Middle frontal gyrus (tissue), 1 donor: ENCODE measurements around the gene AURKA.
A peak's percentile ranks its signal among the peaks of the same experiment; 100 is the strongest.
"Not testable (repeated sequence)": the region's sequence is repeated elsewhere in the genome, so short reads cannot be mapped to it uniquely, and the experiment has no call there.

Source experiments
- DNase-seq: peaks from one replicate; pipeline ENCODE4 v3.0.0-alpha.2; 2015; ENCODE audit warnings: low spot score; ENCODE audit errors: extremely low spot score

The AURKA gene

GRCh38 chr20:56422076-56422823, 30.2 kb upstream of the AURKA start:
- DNase-seq = no peak

GRCh38 chr20:56420940-56421688, 29.1 kb upstream of the AURKA start:
- DNase-seq = no peak

GRCh38 chr20:56420028-56420427, 28.0 kb upstream of the AURKA start:
- no peak for DNase-seq

- no peak for DNase-seq
Measured at GRCh38 chr20:56418385-56418861, 26.4 kb upstream of the AURKA start.

GRCh38 chr20:56417911-56418310, 25.9 kb upstream of the AURKA start:
- DNase-seq = no peak

- DNase-seq = no peak
Measured at GRCh38 chr20:56417402-56417801, 25.4 kb upstream of the AURKA start.

GRCh38 chr20:56414842-56415765, 23.1 kb upstream of the AURKA start:
- no peak for DNase-seq

- DNase-seq = no peak
Measured at GRCh38 chr20:56412949-56413348, 20.9 kb upstream of the AURKA start.

GRCh38 chr20:56412473-56412790, 20.4 kb upstream of the AURKA start:
- DNase-seq = no peak

- no peak for DNase-seq
Measured at GRCh38 chr20:56411759-56412472, 19.9 kb upstream of the AURKA start, which contains the start of gene CASS4. CASS4 (plus strand) TSS chr20:56412260; CDS start chr20:56412459, 199 bp downstream.

- DNase-seq = not testable (repeated sequence)
Measured at GRCh38 chr20:56411287-56411686, 19.3 kb upstream of the AURKA start.

- no peak for DNase-seq
Measured at GRCh38 chr20:56409956-56410355, 17.9 kb upstream of the AURKA start.

GRCh38 chr20:56409521-56409920, 17.5 kb upstream of the AURKA start:
- DNase-seq = no peak

GRCh38 chr20:56406910-56407309, 14.9 kb upstream of the AURKA start:
- no peak for DNase-seq

GRCh38 chr20:56405356-56405755, 13.3 kb upstream of the AURKA start:
- DNase-seq = not testable (repeated sequence)

GRCh38 chr20:56403465-56403864, 11.4 kb upstream of the AURKA start:
- no peak for DNase-seq

GRCh38 chr20:56400001-56400640, 8.1 kb upstream of the AURKA start:
- DNase-seq = peak; percentile 48

- DNase-seq = no peak
Measured at GRCh38 chr20:56395166-56395565, 3.2 kb upstream of the AURKA start.

GRCh38 chr20:56393653-56394052, 1.6 kb upstream of the AURKA start:
- no peak for DNase-seq

- no peak for DNase-seq
Measured at GRCh38 chr20:56392881-56393482, 967 bp upstream of the AURKA start.
